CD4-positive, alpha-beta T cell treated with Interleukin-10 for 1 hour (primary cell): ENCODE results near the gene ZMYM1.
"Not testable (repeated sequence)": the region's sequence is repeated elsewhere in the genome, so short reads cannot be mapped to it uniquely, and the experiment has no call there.

Experiments used
- DNase-seq: peaks from one replicate; pipeline ENCODE4 v3.0.0-alpha.2; 2020

ZMYM1 gene

DNA sequence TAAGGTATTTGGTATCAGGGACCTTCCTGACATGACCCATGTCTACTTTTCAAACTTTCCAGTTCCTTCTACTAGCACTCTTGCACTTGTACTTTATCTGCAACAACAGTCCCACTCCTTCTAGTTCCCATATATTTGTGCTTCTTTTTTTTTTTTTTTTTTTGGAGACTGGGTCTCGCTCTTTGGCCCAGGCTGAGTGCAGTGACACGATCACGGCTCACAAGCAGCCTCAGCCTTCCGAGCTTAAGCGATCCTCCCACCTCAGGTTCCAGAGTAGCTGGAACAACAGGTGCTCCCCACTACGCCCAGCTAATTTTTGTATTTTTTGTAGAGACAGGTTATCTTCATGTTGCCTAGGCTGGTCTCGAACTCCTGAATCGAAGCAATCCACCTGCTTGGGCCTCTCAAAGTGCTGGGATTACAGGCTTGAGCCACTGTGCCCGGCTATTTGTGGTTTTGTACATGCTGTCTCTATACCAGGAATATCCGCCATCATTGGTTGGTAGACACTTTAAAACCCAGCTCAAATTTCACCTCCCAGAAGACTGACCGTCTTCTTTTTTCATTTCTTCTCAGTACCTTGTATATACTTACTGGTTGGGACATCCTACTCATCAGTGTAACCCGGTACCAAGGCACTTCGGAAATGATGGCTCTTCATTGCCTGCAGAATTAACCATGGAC, 1.1 kb downstream of the ZMYM1 start:
- DNase-seq = no peak

- no peak for DNase-seq
Observed at GRCh38 chr1:35085421-35085820, 6.2 kb downstream of the ZMYM1 start.

GRCh38 chr1:35097224-35097623, 18.0 kb downstream of the ZMYM1 start:
- DNase-seq = no peak

DNA sequence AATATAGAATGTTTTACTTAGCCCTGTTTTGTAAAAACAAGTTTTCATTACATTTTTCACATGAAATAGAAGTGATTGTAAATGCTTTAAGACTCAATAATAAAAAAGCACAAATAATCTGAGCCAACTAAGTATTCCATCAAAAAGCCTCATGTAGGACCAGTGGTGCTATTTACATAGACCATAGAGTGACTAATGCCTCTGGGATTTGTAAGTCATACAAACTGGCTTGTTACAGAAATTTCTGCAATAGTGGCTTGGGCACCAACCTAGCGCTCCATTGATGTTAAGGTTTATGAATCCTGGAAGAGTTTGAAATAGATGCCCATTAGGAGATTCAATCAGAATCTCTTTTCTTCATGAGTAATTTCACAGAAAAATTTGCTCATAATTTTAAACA, 31.9 kb downstream of the ZMYM1 start:
- no peak for DNase-seq

GRCh38 chr1:35112668-35113067, 33.5 kb downstream of the ZMYM1 start:
- DNase-seq = no peak

GRCh38 chr1:35115459-35116383, 36.5 kb downstream of the ZMYM1 start:
- DNase-seq = peak; percentile 40

GRCh38 chr1:35120458-35121133, 41.4 kb downstream of the ZMYM1 start:
- no peak for DNase-seq

DNA sequence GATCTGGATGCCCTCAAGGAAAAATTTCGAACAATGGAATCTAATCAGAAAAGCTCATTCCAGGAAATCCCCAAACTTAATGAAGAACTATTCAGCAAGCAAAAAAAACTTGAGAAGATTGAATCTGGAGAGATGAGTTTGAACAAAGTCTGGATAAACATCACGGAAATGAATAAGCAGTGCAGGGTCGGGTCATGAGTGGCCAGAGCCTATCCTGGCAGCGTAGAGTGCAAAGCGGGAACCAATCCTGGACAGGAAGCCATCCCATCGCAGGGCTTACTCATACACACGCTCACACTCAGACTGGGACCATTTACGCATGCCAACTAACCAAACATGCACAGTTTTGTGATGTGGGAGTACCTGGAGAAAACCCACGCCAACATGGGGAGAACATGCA, 43.1 kb downstream of the ZMYM1 start:
- no peak for DNase-seq

DNA sequence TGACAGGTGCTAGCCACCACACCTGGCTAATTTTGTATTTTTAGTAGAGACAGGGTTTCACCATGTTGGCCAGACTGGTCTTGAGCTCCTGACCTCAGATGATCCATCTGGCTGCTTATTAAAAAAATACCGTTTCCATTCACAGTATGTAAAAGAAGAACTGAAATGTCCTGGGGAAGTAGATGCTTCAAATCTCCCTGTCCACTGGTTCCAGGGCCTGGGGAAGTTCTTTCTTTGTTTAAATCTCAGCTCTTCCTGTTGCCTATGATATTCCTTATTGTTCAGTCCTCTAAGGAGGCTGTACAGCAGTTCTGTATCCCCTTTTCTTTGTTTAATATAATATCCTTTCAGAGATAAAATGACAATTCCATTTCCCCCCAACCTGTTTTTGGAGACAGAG, 47.4 kb downstream of the ZMYM1 start:
- no peak for DNase-seq

DNA sequence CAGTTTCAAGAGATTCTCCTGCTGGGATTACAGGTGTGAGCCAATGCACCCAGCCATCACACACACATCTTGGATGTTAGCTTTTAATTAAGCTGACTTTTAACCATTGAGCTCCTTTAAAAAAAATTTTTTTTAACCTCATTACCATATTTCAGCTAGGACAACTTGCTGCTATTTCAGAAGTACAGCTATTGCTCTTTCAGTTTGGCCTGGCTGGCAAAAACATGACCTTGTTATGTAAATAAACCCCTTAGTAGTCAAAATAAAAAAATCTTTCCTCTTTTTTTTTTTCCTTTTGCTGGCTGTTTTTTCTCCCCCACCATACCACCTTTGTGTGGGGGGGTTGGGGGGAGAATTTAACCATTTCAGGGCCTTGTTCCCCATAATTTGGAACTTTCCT, 49.9 kb downstream of the ZMYM1 start:
- no peak for DNase-seq

GRCh38 chr1:35136780-35137179, 57.6 kb downstream of the ZMYM1 start:
- DNase-seq = no peak

- not testable (repeated sequence) for DNase-seq
Observed at GRCh38 chr1:35137590-35137989, 58.4 kb downstream of the ZMYM1 start.

GRCh38 chr1:35142294-35142693, 63.1 kb downstream of the ZMYM1 start:
- DNase-seq = not testable (repeated sequence)

- DNase-seq = not testable (repeated sequence)
Observed at GRCh38 chr1:35142728-35143127, 63.5 kb downstream of the ZMYM1 start.

- DNase-seq = no peak
Observed at GRCh38 chr1:35143737-35144508, 64.7 kb downstream of the ZMYM1 start.

GRCh38 chr1:35145892-35146549, 66.8 kb downstream of the ZMYM1 start:
- not testable (repeated sequence) for DNase-seq

DNA sequence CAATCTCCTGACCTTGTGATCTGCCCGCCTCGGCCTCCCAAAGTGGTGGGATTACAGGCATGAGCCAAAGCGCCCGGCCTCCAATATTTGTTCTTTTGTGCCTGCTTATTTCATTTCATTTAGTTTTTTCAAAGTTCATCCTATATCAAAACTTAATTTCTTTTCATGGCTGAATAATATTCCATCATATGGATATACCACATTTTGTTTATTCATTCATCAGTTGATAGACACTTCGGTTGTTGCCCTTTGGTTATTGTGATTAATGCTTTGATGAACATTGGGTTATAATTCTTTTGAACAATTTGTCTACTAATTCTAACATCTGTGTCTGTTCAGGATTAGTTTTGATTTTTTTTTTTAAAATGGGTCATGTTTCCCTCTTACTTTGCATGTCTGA, 72.0 kb downstream of the ZMYM1 start:
- no peak for DNase-seq

DNA sequence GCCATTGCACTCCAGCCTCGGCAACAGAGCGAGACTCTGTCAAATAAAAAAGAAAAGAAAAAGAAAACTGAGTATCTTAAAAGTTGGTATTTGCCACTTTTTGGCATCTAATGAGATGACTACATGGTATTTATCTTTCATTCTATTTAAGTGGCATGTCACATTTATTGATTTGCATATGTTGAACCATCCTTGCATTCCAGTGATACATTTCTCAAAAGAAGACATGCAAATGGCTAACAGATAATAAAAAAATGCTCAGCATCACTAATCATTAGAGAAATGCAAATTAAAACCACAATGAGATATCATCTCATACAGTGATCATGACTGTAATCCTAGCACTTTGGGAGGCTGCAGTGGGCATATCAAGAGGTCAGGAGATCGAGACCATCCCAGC, 85.7 kb downstream of the ZMYM1 start:
- DNase-seq = no peak
